OCI-M1 (cell line): Measurements from ENCODE around the gene TNNT3.
"Not testable (repeated sequence)": the region's sequence is repeated elsewhere in the genome, so short reads cannot be mapped to it uniquely, and the experiment has no call there.

Source experiments
- DNase-seq: peaks from one replicate; lab custom pipeline; 2025; lab: John Stamatoyannopoulos, UW

TNNT3 gene

DNA sequence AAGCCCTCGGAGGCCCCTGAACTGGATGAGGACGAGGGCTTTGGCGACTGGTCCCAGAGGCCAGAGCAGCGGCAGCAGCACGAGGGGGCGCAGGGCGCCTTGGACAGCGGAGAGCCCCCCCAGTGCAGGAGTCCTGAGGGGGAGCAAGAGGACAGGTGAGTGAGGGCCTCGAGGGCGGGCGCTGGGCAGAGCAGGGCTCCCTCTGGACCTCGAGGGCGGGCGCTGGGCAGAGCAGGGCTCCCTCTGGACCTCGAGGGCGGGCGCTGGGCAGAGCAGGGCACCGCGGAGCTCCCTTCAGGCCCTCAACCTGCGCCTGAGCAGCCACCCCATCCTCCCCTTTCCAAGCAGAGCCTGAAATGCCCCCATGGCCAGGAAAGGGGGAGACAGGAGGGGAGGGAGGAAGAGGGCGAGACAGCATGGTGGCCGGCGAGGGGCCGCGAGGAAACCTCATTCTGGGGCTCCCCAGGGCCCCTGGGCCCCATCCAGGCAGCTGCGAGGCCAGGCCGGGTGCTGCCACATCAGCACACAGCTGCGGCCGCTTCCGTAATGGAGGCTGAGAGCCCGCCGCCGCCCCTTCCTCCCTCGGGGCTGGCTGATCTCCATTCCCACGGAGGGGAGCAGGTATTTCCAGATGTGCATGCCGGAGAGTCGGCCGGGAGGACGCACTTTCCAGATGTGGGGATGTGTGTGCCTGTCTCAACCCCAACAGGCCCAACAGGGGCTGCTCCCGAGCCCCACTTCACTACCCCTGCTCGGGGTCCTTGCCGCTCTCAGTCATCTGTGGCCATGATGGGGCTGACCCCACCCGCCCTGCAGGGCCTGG lies 37.9 kb upstream of the TNNT3 start:
- no peak for DNase-seq

DNA sequence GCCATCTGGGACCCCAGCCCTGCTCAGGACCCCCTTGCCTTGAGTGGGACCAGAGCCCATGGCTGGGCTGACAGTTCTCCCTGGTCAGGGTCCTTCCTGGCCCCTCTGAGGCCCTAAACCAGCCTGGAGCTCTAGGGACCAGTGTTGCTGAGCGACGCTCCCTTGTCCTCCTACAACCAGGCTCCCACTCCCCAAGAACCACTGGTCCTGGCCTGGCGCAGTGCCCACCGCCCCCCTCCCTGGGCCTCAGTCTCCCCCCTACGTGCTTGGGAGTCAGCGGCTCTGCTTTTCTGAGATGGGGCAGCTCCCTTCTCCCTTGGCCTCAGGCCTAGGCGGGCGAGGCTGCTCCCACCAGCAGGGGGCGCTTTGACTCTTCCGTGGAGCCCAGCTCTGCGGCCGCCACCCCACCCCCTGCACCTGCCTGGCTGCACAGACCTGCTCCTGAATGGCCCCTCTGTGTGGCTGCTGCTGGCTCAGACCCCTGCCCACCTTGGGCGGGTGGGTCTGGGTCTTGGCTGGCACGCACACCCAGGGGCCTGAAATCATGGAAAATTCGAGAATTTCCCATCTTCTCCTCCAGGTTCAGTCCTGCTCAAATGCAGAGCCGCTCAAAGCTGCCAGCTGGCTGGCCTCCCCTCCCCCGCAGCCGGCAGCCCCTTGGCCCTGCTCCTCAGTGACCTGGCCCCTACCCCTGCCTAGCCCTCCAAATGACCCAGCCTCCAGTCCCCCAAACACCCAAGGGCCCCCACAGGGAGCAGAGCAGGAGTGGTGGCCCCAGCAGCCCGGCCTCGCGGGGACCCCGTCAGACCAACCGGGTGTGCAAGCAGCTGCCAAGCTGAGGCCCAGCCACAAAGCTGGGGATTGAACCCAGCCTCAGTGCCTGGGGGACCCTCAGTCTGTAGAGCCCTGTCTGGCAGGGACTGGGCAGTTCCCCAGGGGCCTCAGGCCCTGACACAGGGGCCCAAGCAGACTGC lies 37.0 kb upstream of the TNNT3 start:
- DNase-seq, result peak; percentile 79

GRCh38 chr11:1883346-1884302 lies 35.9 kb upstream of the TNNT3 start:
- no peak for DNase-seq

DNA sequence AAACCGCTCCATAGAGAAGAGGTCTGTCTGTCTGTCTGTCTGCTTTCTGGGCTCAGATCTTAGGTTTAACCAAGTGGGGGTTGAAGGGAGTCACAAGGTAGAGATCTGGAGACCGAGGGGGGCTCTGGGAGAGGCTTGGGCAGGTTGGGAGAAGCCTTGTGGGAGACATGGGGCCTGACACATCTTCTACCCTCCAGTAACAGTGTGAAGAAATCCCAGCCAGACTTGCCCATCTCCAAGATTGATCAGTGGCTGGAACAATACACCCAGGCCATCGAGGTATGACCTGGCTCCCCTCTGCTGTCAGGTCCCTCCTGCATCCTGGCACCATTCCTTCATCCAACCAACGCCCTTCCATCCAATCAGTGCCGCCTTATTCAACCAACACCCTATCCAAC lies 35.2 kb upstream of the TNNT3 start:
- no peak for DNase-seq

DNA sequence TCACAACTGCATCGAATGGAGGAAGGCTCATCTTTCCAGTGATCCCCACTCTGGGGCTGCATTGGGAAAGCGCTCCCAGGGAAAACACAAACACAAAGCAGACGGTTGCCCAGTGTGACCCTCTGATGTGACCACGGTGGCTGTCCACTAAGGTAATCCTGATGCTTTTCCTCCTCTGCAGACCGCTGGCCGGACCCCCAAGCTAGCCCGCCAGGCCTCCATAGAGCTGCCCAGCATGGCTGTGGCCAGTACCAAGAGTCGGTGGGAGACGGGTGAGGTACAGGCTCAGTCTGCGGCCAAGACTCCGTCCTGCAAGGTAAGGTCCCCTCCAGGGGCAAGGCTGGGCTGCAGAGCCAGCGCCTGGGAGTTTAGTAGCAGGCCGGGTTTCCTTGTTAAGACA lies 33.0 kb upstream of the TNNT3 start:
- not testable (repeated sequence) for DNase-seq

- DNase-seq, result no peak
These were observed 31.8 kb upstream of the TNNT3 start for GRCh38 chr11:1887451-1888346.

GRCh38 chr11:1888347-1888753 lies 31.2 kb upstream of the TNNT3 start:
- no peak for DNase-seq

DNA sequence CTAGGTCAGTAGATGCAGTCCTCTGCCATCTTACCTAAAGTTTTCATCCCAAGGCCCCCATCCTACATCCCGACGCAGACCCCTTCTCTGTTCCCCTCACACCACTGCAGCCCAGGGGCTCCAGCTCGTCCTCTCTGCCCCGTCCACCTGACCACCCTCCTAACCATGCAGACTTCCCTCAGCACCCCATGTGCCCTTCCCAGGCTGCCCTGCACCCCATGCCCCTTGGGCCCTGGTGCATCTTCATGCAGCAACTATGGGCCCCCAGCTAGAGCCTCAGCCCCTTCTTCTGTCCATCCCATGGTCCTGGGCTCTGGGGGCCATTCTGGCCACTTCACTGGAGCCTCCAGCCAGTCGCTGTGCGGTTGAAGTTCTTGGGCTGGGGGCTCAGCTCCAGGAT lies 30.7 kb upstream of the TNNT3 start:
- DNase-seq, result no peak

DNA sequence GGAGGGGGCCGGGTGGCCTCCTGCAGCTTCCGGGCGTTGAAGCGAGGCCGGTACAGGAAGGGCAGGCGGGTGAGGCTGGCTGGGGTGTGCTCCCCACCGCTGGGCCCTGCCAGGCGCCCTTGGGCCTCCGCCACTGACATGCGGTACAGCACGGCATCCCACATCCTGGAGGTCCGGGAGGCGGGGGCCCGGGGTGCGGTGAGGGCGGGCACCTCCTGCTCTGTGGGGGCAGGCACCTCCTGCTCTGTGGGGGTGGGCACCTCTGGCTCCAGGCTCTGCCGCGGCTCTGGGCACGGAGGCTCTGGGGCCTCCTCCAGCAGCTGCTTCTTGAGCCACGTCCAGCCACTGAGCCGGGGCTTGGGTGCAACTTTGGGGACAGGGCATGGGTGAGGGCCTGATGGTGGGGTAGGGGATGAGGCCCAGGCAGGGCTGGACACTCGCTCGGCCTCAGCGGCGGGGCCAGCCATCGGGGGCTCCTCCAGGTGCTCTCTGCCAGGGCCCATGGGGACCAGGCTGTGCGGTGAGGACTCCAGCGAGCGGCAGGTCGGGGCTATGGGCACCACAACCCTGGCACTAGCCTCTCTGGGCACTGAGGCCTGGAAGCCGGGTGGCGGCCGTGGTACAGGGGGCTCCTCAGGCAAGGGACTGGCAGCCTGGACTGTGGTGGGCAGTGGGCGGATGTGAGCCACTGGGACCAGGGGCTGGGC lies 30.1 kb upstream of the TNNT3 start:
- DNase-seq, result no peak

DNA sequence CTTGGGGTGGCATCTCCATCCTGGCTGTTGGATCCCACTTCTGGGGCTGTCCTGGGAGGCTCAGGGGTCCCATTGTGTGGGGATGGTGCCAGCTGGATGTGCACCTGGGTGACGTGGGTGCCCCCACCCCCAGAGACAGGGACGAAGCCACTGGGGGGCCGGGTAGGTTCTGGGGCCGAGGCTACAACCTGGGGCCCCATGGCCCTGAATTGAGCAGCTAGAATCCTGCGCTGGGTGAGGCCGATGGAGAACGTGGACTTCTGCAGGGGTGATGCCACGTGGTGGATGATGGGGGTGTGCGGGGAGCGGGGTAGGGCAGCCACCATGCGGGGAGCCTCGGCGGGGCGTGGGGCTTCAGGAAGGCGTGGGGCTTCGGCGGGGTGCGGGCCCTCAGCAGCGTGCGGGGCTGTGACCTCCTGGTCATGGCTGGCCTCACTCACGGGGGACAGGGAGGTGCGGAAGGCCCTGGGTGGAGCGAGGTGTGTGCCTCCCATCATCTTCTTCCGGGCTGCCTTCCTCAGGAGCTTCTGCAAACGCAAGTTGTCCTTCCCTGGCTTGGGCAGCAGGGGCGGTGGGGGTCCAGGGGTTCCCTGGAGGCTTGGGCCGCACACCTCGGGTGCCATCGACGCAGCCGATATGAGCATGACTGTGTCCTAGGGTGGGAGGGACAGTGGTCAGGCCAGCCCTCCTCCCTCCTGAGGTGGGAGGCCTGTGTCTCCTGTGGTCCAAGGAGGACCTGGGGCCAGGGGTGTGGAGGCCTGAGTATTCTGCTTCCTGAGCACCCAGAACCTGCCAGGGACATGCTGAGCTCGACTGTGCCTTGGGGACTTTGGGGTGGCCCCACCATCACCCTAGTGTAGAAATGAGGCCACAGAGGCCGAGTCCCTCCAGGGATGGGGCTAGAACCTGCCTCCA lies 29.3 kb upstream of the TNNT3 start:
- DNase-seq, result no peak

DNA sequence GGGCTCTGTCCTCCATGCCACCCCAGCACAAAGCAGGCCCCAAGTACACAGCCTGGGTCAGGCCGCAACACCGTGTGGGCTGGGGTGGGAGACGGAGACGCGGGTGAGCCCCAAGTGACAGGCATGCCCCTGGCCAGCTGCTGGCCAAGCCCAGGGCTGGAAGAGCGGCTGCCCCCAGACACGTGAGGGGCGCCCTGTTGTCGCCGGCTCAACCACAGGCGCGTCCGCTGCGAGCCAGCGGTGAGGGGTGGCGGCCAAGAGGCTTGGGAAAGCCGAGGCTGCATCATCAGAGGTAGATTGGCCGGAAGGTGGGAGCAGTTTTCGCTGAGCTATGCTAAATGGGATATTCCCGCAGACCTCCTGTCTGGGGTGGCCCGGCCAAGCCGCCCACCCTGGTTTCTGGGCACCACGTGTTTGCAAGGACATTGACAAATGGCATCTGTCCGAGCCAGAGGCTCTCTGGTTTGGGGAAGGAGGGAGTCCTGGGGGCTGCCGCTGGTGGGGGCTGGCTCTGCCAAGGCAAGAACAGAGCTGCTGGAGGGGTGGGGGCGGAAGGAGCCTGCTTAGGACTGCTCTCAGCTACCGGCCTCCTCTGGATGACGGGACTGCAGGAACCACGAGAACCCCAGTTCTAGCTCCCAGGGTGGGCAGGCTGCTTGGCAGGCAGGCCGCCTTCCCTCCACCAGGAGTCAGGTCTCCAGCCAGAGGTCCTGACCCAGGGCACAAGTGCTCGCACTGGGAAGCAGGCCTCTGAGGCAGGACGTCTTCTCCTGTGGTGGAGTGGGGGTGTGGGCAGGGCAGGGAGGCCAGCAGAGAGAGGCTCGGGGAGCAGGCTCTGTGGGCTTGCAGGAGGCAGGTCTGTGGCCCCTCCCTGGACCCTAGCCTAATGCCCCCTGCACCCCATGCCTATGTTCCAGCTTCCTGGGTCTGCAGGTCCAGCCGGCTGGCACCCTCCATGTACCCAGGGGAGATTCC lies 28.4 kb upstream of the TNNT3 start:
- DNase-seq, result no peak

DNA sequence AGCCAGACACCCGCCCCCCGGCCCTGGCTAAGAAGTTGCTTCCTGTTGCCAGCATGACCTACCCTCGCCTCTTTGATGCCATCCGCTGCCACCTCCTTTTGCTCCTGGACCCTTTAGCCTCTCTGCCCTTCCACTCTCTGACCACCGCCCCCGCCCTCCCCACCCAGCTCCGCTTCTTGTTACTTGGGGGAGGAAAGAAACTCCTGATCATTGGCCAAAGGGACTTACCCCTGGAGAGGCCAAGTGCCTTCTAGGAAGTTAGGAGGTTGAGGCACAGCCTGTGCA lies 27.7 kb upstream of the TNNT3 start, which contains the start of gene PRR33:
TSS of gene PRR33 (minus strand) at position 65 of the 285 bp plus-strand sequence. CDS start 1,311 bp downstream, outside the sequence.
- DNase-seq, result no peak

GRCh38 chr11:1892116-1892515 lies 27.4 kb upstream of the TNNT3 start:
- no peak for DNase-seq

- DNase-seq, result no peak
These were observed 26.9 kb upstream of the TNNT3 start for GRCh38 chr11:1892558-1892957.

DNA sequence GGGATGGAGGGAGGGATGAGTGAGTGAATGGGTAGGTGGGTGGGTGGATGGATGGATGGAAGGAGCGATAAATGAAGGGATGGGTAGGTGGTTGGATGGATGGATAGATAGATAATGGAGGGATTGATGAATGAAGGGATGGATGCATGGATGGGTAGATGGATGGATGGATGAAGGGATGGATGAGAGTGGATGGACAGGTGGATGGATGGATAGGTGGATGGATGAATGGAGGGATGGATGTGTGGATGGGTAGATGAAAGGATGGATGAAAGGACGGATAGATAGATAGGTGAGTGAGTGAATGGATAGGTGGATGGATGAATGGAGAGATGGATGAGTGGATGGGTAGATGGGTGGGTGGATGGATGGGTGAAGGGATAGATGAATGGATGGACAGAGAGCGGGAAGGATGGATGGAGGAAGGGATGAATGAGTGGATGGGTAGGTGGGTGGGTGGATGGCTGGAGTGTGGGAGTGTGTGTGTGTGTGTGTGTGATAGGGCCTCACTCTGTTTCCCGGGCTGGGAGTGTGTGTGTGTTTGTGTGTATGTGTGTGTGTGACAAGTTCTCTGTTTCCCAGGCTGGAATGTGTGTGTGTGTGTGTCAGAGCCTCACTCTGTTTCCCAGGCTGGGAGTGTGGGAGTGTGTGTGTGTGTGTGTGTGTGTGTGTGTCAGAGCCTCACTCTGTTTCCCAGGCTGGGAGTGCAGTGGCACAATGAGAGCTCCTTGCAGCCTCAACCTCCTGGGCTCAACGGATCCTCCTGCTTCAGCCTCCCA lies 25.7 kb upstream of the TNNT3 start:
- DNase-seq, result no peak

- no peak for DNase-seq
These were observed 24.7 kb upstream of the TNNT3 start for GRCh38 chr11:1894759-1895158.

GRCh38 chr11:1896468-1896867 lies 23.0 kb upstream of the TNNT3 start:
- no peak for DNase-seq
